LoVo (cell line): ENCODE data around the gene TEX19.
"Not testable (repeated sequence)": the region's sequence is repeated elsewhere in the genome, so short reads cannot be mapped to it uniquely, and the experiment has no call there.

ENCODE experiments used
- DNase-seq: peaks from one replicate; pipeline ENCODE4 v3.0.0-alpha.2; 2016; ENCODE audit warnings: low spot score

TEX19 gene

DNA sequence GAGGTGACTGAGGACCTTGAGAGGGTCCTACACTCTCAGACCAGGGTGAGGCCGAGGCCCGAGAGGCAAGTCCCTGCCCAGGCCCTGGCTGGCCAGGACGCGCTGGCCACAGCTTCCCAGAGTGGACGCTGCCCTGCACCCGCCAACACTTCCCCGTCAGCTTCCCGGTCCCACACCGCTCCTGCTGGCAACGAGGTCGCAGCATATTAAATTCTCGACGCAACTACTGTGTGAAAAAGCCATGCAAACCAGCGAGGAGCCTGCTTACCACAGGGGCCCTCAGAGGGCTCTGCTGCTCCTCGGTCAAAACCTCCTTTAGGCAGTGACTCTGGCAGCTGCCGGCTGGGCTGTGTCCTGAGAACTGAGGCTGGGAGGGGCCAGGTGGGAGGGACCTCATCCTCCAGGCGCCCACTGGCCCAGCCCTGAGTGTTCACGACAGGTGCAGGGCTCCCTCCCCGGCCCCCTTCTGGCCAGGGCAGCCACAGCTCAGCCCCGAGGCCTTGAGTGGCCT is 2.1 kb upstream of the TEX19 start:
- DNase-seq: no peak

DNA sequence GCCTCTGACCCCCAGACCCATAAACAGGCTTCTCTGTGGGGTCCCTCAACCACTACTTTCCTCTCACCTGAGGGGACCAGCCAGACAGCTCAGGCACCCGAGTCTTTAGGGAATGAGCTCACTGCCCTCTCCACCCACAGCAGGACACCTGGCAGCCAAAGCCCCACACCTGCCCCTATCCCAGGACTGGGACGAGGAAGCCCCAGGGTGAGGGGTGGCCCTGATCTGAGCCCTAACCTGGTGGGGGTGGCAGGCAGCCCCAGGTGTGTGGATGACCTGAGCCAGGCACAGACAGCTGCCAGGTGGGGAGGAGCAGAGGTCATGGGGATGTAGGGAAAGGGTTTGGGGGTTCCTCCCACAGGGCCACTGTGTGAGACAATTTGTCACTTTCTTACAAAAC is 1.7 kb upstream of the TEX19 start:
- no peak for DNase-seq

DNA sequence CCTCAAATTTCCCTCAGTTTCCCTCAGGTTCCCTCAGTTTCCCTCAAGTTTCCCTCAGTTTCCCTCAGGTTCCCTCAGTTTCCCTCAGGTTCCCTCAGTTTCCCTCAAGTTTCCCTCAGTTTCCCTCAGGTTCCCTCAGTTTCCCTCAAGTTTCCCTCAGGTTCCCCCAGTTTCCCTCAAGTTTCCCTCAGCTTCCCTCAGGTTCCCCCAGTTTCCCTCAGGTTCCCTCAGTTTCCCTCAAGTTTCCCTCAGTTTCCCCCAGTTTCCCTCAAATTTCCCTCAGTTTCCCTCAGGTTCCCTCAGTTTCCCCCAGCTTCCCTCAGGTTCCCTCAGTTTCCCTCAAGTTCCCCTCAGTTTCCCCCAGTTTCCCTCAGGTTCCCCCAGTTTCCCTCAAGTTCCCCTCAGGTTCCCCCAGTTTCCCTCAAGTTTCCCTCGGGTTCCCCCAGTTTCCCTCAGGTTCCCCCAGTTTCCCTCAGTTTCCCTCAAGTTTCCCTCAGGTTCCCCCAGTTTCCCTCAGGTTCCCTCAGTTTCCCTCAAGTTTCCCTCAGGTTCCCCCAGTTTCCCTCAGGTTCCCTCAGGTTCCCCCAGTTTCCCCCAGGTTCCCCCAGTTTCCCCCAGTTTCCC is 516 bp downstream of the TEX19 start:
- DNase-seq: not testable (repeated sequence)

DNA sequence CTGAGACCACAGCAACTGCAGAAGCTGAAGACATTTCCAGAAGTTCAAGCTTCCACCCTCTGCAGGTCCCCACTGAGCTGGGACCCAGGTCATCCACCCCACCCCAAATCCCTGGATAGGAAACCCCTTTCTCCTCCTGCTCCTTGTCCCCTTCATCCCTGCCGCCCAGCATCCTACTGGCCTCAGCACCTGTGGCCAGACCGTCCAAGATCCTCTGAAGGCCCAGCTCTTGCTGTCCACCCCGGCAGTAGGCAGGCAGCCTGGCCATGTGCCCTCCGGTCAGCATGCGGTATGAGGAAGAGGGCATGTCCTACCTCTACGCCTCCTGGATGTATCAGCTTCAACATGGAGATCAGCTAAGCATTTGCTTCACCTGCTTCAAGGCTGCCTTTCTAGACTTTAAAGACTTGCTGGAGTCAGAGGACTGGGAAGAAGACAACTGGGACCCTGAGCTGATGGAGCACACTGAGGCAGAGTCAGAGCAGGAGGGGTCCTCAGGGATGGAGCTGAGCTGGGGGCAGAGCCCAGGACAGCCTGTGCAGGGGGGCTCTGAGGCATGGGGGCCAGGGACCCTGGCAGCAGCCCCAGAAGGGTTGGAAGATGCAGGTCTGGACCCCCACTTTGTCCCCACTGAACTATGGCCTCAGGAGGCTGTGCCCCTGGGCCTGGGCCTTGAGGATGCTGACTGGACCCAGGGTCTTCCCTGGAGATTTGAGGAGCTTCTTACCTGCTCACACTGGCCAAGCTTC is 3.0 kb downstream of the TEX19 start:
- DNase-seq: no peak

DNA sequence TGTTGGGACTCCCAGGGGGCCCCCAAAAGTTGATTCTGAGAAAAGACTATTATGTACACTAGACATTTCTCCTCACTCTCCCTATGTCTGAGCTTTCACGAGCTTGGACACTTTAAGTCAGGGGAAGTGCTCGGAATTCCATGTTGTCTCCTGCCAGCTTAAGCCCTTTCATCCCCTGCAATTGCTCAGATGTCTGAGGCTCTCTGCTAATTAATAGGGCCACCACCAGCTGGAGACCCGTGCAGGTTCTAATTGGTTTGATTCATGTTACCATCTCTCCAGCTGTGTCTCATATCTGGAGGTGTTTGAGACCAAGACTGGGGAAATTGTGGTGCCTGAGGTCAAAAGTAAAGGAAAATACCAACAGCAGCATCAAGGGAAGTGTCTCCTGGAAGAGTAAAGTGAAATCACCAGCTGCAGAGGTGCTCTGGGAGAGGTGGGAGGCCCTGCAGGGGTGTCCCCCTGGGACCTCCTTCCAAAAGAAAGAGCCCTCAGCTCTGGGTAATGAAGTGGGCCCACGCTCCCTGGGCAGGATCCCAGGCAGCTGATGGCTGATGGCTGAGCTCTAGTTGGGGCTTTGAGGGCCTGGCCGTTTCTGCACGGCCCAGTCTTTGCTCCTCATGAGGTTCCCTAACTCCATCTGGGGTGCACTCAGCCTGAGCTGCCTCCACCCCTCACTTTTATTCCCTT is 6.7 kb downstream of the TEX19 start:
- DNase-seq: no peak

DNA sequence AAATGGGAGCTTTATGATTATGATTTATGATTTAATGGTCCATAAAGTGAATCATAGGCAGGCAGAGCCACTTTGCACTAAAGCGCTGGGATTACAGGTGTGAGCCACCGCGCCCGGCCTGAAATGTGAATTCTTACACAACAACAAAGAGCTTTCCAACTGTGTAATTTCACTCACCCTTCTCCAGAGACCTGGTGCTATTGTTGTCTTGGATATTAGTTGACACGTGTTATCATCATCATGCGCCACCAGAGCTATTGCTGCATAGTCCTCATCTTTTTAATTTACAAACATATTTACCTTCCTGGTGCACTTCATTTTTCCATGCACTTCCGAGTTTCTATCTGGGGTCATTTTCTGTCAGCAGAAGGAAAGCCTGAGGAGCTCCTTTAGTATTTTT is 7.7 kb downstream of the TEX19 start:
- peak; percentile 14 for DNase-seq

DNA sequence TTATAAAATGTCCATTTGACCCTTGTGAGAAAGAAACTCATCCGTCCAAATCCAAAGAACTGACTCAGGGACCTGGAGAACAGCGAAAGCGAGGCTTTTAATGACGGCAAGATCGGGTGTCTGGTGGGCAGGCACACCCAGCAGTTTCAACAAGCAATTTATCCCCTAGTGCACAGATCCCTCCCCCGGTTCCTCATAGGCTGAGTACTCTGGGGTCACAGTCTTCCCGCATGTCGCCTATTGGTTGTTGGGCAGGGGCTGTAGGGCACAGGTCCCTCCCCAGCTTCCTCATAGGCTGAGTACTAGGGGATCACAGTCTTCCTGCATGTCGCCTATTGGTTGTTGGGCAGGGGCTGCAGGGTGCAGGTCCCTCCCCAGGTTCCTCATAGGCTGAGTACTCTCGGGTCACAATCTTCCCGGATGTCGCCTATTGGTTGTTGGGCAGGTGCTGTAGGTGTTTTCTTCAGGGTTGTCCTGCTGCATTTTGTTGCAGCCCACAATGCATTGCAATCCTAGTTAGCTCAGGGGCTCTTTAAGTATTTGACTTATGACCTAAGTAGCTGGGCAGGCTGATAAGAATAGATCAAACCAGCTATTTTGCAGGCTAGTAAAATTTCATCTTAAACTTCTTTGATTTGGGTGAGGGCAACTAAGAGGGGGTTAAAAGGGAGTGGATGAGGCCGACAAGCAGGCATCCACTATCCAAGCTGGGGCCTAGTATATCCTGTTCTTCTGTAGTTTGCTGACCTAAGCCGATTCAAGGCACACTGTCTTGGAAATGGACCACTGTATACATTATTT is 8.9 kb downstream of the TEX19 start:
- no peak for DNase-seq

DNA sequence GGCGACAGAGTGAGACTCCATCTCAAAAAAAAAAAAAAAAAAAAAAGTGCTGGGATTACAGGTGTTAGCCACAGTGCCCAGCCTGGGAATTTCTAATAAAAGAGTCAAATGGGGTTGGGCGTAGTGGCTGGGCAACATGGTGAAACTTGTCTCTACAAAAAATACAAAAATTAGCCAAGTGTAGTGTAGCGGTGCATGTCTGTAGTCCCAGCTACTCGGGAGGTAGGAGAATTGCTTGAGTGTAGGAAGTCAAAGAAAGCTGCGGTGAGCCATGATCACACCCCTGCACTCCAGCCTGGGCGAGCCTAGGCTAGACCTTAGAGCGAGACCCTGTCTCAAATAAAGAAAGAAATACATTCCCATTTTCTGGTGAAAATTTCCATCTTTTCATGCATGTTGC is 10.2 kb downstream of the TEX19 start:
- DNase-seq: no peak

DNA sequence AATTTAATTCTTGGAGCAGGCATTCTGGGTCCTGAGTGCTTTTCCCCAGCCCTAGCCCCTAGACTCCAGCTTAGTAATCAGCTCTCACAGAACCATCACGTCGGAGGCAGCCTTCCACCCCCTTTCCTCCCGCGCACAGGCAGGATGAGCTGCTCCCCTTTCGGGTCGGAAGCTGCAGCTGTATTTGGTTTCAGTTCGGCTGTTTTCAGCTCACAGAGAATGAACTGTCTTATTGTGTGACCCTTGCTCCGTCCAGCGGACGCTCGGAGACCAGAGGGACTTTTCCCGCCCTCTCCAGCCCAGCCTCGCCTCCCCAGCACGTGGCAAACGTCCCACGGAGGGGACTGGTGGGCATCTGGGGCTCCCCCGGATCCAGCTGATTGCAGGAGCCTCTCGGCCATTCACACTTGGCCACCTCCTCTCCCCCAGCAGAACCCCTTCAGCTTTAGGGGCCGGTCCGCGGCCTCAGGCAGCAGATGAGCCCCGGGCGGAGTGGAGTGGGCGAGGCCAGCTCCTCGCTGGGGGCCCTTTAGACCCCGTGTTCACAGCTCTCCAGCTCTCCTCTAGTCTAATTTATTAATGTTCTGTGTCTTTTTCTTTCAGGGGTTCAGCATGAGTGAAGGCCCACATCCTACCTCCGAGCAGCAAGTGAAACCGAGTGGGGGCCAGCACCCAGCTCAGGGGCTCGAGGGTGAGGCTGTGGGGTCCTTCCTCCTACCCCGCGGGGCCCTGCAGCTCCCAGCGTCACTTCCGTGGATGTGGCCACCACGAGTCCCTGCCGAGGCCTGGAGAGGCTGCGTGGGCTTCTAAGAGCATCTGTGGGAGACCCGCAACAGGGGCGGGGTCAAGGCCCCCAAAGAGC is 11.7 kb downstream of the TEX19 start:
- DNase-seq: no peak

DNA sequence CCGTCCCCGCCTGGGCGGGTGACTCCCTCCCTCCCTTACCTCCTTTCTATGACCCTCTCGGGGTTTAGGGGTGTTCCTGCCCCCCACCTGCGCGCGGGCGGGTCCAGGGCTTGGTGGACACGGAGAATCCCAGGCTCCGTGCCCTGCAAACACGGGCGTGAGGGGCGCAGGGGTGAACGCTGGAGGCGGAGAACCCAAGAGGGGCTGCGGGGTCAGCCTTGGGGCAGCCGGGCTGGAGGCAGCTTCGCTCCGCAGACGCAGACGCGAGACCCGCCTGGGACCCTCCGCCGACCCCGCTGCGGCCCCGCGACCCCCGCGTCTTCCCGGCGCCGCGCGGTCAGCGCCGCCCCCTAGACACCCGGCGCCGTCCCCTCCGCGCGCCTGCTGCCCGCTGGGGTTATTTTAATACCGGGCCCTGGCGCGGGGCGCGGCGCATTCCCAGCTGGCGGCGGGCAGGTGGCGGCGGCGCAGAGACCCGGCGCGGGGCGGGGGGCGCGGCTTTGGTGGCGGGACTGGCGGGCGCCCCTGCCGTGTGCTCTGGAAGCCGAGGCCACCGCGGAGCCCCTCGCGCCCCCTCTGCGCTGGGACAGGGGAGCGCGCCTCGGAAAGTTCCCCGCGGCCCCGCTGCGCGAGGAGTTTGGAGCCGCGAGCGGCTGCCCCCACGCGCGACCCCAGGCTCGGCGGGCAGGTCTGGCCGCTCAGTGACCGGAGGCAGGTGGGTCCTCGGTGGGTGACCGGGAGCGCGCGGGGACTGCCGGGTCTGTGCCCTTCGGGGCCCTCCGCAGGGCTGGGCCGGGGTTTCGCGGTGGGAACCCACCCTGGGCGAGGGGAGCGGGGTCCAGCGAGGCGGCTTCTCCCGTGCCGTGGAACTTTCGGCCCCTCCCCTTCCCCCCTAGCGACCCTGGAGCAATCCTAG is 12.5 kb downstream of the TEX19 start, which contains the start of gene UTS2R:
Gene UTS2R (plus strand): TSS at position 433 of the 916 bp plus-strand sequence. CDS start 2,560 bp downstream, outside the sequence.
- DNase-seq: no peak

DNA sequence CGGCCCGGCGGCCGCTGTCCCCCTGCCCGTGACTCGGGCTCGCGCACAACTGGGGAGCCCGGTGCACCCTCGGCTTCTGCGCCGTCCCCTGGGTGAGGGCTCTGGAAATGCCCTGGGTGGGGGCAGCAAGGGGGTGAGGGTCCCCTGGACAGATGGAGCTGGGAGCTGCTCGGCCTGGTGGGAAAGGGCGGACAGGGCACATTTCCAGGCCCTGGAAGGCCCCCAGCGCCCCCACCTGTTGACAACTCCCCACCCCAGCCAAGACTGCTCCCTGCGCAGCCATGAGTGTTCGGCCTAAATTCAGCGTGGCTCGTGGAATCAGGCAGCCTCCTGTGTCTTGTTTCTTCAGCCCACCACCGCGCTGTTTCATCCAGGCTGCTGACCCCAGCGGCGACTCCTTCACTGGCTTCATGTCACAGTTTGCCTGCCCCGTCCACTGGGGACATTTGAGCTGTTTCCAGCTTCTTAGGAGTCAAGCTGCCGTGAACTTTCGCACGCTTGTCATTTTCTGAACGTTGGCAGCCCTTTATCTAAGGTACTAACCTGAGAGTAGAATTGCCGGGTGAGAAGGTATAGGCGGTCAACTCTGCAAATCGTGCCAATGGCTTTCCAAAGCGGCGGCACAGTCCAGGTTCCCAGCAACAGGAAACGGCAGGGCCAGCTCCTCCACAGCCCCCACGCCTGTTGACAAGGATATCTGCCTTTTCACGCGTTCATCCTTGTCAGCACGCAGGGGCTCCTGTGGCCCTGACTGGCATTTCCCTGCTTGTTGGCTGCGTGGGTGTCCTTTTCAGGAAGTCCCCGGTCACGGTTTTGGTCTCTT is 13.4 kb downstream of the TEX19 start:
- DNase-seq: no peak

DNA sequence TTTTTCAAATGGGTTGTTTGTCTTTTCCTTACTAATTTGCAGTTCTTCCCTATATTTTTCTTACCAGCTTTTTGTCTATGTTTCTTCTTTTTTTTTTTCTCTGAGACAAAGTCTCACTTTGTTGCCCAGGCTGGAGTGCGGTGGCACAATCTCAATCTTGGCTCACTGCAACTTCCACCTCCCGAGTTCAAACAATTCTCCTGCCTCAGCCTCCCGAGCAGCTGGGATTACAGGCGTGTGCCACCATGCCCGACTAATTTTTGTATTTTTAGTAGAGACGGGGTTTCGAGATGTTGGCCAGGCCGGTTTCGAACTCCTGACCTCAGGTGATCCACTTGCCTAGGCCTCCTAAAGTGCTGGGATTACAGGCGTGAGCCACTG is 14.0 kb downstream of the TEX19 start:
- DNase-seq: not testable (repeated sequence)

DNA sequence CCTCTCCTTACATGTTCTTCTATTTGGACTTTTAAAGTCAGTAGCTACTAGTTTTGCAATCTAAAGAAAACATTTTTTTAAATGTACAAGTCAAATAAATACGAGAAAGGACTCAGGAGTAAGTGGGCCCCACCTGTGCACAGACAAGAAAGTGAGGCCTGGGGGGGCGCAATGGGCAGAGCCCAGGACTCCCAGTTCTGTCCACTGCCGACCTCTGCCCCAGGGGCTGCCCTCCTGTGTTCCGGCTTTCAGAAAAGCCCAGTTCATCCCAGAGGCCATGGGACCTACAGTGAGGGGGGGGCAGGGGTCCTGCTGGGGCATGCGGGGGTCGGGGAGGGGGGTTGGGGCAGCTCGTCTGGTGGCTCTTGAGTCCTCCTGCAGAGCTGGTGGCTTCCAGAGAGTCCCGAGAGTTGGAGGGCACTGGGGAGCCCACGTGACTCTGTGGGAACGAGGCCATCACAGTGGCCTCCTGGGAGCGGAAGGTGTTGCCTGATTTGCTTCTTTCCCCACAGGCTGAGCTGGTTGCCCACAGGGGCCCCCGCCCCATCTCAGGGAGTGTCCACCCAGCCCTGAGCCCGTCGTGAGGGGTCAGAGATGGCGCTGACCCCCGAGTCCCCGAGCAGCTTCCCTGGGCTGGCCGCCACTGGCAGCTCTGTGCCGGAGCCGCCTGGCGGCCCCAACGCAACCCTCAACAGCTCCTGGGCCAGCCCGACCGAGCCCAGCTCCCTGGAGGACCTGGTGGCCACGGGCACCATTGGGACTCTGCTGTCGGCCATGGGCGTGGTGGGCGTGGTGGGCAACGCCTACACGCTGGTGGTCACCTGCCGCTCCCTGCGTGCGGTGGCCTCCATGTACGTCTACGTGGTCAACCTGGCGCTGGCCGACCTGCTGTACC is 14.9 kb downstream of the TEX19 start:
- no peak for DNase-seq

DNA sequence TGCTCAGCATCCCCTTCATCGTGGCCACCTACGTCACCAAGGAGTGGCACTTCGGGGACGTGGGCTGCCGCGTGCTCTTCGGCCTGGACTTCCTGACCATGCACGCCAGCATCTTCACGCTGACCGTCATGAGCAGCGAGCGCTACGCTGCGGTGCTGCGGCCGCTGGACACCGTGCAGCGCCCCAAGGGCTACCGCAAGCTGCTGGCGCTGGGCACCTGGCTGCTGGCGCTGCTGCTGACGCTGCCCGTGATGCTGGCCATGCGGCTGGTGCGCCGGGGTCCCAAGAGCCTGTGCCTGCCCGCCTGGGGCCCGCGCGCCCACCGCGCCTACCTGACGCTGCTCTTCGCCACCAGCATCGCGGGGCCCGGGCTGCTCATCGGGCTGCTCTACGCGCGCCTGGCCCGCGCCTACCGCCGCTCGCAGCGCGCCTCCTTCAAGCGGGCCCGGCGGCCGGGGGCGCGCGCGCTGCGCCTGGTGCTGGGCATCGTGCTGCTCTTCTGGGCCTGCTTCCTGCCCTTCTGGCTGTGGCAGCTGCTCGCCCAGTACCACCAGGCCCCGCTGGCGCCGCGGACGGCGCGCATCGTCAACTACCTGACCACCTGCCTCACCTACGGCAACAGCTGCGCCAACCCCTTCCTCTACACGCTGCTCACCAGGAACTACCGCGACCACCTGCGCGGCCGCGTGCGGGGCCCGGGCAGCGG is 15.7 kb downstream of the TEX19 start:
- no peak for DNase-seq

DNA sequence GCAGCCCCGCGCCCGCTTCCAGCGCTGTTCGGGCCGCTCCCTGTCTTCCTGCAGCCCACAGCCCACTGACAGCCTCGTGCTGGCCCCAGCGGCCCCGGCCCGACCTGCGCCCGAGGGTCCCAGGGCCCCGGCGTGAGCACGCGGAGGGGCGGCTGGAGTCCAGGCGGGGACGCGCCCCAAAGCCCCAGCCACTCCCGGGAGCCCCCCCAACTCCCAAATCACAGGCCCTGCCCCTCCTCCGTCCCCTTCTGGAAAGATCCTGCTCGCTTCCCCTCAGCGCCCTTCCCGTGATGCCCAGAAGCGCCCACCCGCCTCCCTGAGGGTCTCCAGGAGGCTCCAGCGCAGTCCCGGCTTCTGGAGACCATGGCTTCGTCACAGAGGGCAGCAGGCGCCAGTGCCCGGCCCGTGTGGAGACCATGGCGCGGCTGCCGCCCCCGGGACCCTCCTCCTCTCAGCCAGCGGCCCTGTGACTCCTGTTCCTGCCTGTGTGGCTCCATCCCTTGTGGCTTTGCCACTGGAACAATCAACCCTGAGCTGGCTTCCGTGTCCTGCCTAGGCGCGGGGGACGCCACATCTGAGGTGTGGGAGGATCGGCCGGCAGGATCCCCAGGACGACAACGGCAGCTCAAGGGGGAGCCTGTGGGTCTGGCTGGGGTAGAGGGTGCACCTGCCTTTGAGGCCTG is 16.5 kb downstream of the TEX19 start:
- DNase-seq: no peak

DNA sequence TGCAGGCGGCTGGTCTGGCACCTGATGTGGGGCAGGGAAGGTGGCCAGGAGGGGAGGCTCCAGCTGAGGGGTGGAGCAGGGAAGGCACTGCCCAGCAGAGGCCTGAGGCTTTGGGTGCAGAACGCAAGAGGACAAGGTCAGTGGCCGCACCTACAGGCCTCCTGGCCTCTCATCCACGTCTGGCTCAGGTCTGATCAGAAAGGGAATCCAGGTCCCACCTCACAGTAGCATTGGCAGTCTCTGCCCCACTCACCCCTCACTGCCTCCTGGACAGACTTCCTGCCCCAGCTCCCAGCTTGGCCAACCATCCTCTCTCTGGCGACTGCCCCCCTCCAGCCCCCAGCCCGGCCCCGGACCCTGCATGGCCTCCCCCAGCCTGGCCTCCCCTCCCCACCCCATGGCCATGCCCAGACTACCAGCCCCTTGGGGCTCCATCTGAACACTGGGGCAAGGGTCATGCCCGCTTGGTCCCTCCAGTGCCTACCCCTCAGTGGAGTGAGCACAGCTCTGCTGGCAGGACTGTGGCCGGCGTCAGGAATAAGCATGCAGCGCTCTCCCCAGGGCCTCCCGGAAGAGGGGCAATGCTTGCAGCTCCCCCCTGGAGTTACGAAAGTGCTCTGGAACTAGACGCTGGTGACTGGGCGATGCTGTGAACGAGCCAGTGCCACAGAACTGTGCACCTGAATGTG is 17.1 kb downstream of the TEX19 start:
- DNase-seq: no peak
